Subcutaneous adipose tissue (tissue), 4 donors: ENCODE results near the gene MIS18A. TPM values are rescaled to one million over a fixed set of nuclear protein-coding genes. Genes with fewer than 3 reads are reported as not detected.

Experiments
- CTCF ChIP-seq: fragments of 450-650 bp; IDR thresholded peaks from one replicate; pipeline ENCODE4 v1.5.1; 2016; ENCODE audit warnings: low read depth, mild to moderate bottlenecking, control low read depth, antibody characterized with exemption, moderate library complexity
- total RNA-seq, 4 donors: library from RNA; depleted of rRNA; stranded (reverse); fragments of >200 nt; gene quantifications; one replicate each; pipeline ENCODE4 v1.1.0, GENCODE V29; 2016

MIS18A gene
- total RNA-seq, 4 donors from 2014 or later = 3.9 to 8.1 (median 4.9) TPM

GRCh38 chr21:32238063-32238462, 40.8 kb downstream of the MIS18A start:
- no peak for TF ChIP-seq CTCF

- no peak for TF ChIP-seq CTCF
These were observed 41.8 kb downstream of the MIS18A start for GRCh38 chr21:32237021-32237420.

GRCh38 chr21:32233722-32234301, 45.0 kb downstream of the MIS18A start:
- TF ChIP-seq CTCF = no peak

GRCh38 chr21:32233055-32233546, 45.7 kb downstream of the MIS18A start:
- TF ChIP-seq CTCF = no peak

GRCh38 chr21:32226444-32226843, 52.4 kb downstream of the MIS18A start:
- TF ChIP-seq CTCF = no peak

Other genes starting within 250 kb of the MIS18A start
- gene MRAP, start 19.8 kb upstream of the MIS18A start, total RNA-seq = 10 to 100 TPM; 22.4 to 65.2 (median 33.6) TPM
- 10 to 100 TPM in 3 of 4 donors, 1 to 10 TPM in 1; 9.3 to 18.6 (median 14.2) TPM for gene URB1, start 114.0 kb upstream of the MIS18A start, total RNA-seq
- 10 to 100 TPM; 20.1 to 56.1 (median 32.9) TPM for gene EVA1C, start 133.7 kb upstream of the MIS18A start, total RNA-seq